Fibroblast of pulmonary artery (primary cell): ENCODE measurements around the gene PDLIM3.

ENCODE experiments used
- DNase-seq: peaks from one replicate; pipeline ENCODE4 v3.0.0-alpha.2; 2010; ENCODE audit warnings: low read depth
- H3K4me3 ChIP-seq: replicated peaks from 2 replicates; pipeline ENCODE4 v1.5.1; 2011; ENCODE audit warnings: low read depth, mild to moderate bottlenecking, control low read depth, low read length, moderate library complexity
- CTCF ChIP-seq: IDR thresholded peaks from 2 replicates; pipeline ENCODE4 v1.5.1; 2011; ENCODE audit warnings: mild to moderate bottlenecking, control low read depth, low read length, inconsistent platforms; ENCODE audit errors: missing control alignments

Gene PDLIM3

GRCh38 chr4:185552254-185552653 is 16.9 kb upstream of the PDLIM3 start:
- H3K4me3 ChIP-seq: no peak overlapping the region
- no peak for DNase-seq
- no peak for TF ChIP-seq CTCF

- no peak overlapping the region for H3K4me3 ChIP-seq
- DNase-seq: no peak
These were observed 15.6 kb upstream of the PDLIM3 start for GRCh38 chr4:185550933-185551332.

GRCh38 chr4:185549095-185549639 is 13.9 kb upstream of the PDLIM3 start:
- no peak for TF ChIP-seq CTCF
- DNase-seq: peak; percentile 12
- H3K4me3 ChIP-seq: no peak overlapping the region

More at GRCh38 chr4:185550933-185551332, 15.6 kb upstream of the PDLIM3 start:
- TF ChIP-seq CTCF: no peak

- TF ChIP-seq CTCF: no peak
- H3K4me3 ChIP-seq: no peak overlapping the region
- no peak for DNase-seq
These were observed 13.3 kb upstream of the PDLIM3 start for GRCh38 chr4:185548587-185548986.

- DNase-seq: no peak
- TF ChIP-seq CTCF: no peak
These were observed 11.0 kb upstream of the PDLIM3 start for GRCh38 chr4:185546335-185546734.

GRCh38 chr4:185542626-185543315 is 7.5 kb upstream of the PDLIM3 start:
- no peak overlapping the region for H3K4me3 ChIP-seq
- TF ChIP-seq CTCF: no peak
- peak; percentile 83 for DNase-seq

More at GRCh38 chr4:185546335-185546734, 11.0 kb upstream of the PDLIM3 start:
- no peak overlapping the region for H3K4me3 ChIP-seq

- H3K4me3 ChIP-seq: no peak overlapping the region
- TF ChIP-seq CTCF: no peak
- peak; percentile 95 for DNase-seq
These were observed 6.0 kb upstream of the PDLIM3 start for GRCh38 chr4:185541251-185541727.
